PC-9 (cell line): ENCODE data around the gene TMUB1. TPM values are rescaled to one million over a fixed set of nuclear protein-coding genes. Genes with fewer than 3 reads are reported as not detected.

Experiments
- BruUV-seq: library from RNA; stranded (reverse); fragments of 400-500 nt; replicated peaks from 2 replicates; lab custom pipeline; 2021; lab: Mats Ljungman, UMichigan
- CTCF ChIA-PET: fragments of 300-600 bp; sonication (Branson Sonifier 250); formaldehyde crosslinking; loops from one replicate; lab custom pipeline; 2022; ENCODE audit warnings: antibody characterized with exemption; lab: Charles Lee
- POLR2A ChIA-PET: fragments of 300-600 bp; sonication (Branson Sonifier 250); formaldehyde crosslinking; loops from one replicate; lab custom pipeline; 2022; ENCODE audit warnings: antibody characterized with exemption; ENCODE audit not compliant: unreplicated experiment; lab: Charles Lee
- DNase-seq, 2 experiments: peaks; one replicate each; pipeline versions ENCODE4 v3.0.0 to v3.0.0-alpha.2; 2015 to 2022; ENCODE audit warnings: mixed read lengths in 1 of 2
- H2AFZ ChIP-seq: fragments of 200-600 bp; sonication (generic); 2 replicates; pipeline ENCODE4 v1.8.1; 2017; ENCODE audit warnings: antibody characterized with exemption
- H3F3A ChIP-seq: fragments of 200-600 bp; sonication (generic); 2 replicates; pipeline ENCODE4 v1.8.1; 2017; ENCODE audit warnings: antibody characterized with exemption, mild to moderate bottlenecking, low read depth; ENCODE audit not compliant: insufficient read depth
- H3K27ac ChIP-seq: fragments of 200-600 bp; sonication (generic); 2 replicates; pipeline ENCODE4 v1.6.1; 2016; ENCODE audit warnings: mixed run types
- H3K27me3 ChIP-seq: fragments of 200-600 bp; sonication (generic); 2 replicates; pipeline ENCODE4 v1.6.1; 2016; ENCODE audit warnings: low read depth, mixed run types; ENCODE audit not compliant: insufficient read depth
- H3K36me3 ChIP-seq: fragments of 200-600 bp; sonication (generic); 2 replicates; pipeline ENCODE4 v1.6.1; 2016; ENCODE audit warnings: low read depth, mixed run types
- H3K4me1 ChIP-seq: fragments of 200-600 bp; sonication (generic); replicated peaks from 2 replicates; pipeline ENCODE4 v1.6.1; 2016; ENCODE audit warnings: mixed run types; ENCODE audit not compliant: insufficient read depth
- H3K4me2 ChIP-seq: fragments of 200-600 bp; sonication (generic); 2 replicates; pipeline ENCODE4 v1.6.1; 2017; ENCODE audit warnings: mixed run types
- H3K4me3 ChIP-seq: fragments of 200-600 bp; sonication (generic); 2 replicates; pipeline ENCODE4 v1.6.1; 2016; ENCODE audit warnings: mixed run types
- H3K79me2 ChIP-seq: fragments of 200-600 bp; sonication (generic); 2 replicates; pipeline ENCODE4 v1.6.1; 2017; ENCODE audit warnings: low read depth, mixed run types
- H3K9me2 ChIP-seq: fragments of 200-600 bp; sonication (generic); 2 replicates; pipeline ENCODE4 v1.8.1; 2017; ENCODE audit warnings: mild to moderate bottlenecking; ENCODE audit not compliant: insufficient read depth
- H3K9me3 ChIP-seq: fragments of 200-600 bp; sonication (generic); 2 replicates; pipeline ENCODE4 v1.8.1; 2016; ENCODE audit warnings: low read depth; ENCODE audit not compliant: insufficient read depth
- H4K20me1 ChIP-seq: fragments of 200-600 bp; sonication (generic); 2 replicates; pipeline ENCODE4 v1.8.1; 2017; ENCODE audit not compliant: insufficient read depth
- EZH2 ChIP-seq: fragments of 200-600 bp; sonication (generic); IDR thresholded peaks from 2 replicates; pipeline ENCODE4 v1.8.0; 2017; ENCODE audit warnings: antibody characterized with exemption, low read depth
- intact Hi-C: fragments of 100-400 bp; cut with micrococcal nuclease; formaldehyde crosslinking; loops from one replicate; pipeline ENCODE4 v1.10.0; 2022; ENCODE audit not compliant: unreplicated experiment
- total RNA-seq: library from RNA; stranded (reverse); gene quantifications from 2 replicates; pipeline ENCODE4 v1.2.3, GENCODE V29; 2021
- TF ChIP-seq, protein P1 (sequence below): fragments of 200-600 bp; sonication (generic); conservative IDR thresholded peaks from 2 replicates; pipeline ENCODE4 v1.6.1; 2017; ENCODE audit warnings: mixed run types, antibody characterized with exemption, mild to moderate bottlenecking, moderate library complexity

Gene TMUB1
- total RNA-seq, 1 experiment from 2014 or later = 87.8 TPM

DNA sequence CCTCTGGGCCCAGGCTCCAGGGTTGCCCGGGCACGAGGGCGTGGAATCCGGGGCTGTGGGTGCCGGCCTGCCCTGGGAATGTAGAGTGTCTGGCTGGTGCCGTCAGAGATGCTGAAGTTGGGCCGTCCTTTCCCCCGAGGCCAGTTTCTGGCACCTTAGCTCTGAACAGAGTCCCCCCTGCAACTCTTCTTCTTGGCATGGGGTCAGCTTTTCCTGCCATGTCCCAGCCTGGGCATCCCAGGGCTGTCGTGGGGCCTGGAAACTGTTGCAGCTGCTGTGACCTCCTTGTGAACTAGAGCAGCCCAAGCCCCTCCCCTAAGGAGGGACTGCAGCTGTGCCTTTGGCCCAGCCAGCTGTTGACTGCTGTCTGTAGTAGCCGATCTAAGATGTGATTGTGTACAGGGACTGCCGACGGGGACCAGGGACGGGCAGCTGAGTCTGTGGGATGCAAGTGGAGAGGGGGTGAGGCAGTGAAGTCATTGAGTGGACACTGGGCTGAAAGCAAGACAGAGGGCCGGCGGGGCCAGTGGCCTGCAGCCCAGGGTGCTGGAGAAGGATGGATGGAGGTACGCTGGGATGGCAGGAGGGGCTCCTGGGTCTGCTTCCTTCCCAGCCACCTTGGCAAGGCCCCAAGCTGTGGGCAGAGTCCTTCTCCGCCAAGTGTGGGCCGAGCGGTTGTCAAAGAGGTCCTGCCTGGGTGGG is 48.5 kb upstream of the TMUB1 start:
- CTCF ChIA-PET = no interaction called here
- H3K27me3 ChIP-seq = no peaks in the 10 kb centered on the region
- no peaks in the 10 kb centered on the region for H3K9me2 ChIP-seq
- H3K79me2 ChIP-seq = no peaks in the 10 kb centered on the region
- no peak overlapping the region for H3K27ac ChIP-seq
- no peaks in the 10 kb centered on the region for H3K4me1 ChIP-seq
- H2AFZ ChIP-seq = no peak overlapping the region
- TF ChIP-seq EZH2 = no peak
- TF ChIP-seq, protein P1, sequence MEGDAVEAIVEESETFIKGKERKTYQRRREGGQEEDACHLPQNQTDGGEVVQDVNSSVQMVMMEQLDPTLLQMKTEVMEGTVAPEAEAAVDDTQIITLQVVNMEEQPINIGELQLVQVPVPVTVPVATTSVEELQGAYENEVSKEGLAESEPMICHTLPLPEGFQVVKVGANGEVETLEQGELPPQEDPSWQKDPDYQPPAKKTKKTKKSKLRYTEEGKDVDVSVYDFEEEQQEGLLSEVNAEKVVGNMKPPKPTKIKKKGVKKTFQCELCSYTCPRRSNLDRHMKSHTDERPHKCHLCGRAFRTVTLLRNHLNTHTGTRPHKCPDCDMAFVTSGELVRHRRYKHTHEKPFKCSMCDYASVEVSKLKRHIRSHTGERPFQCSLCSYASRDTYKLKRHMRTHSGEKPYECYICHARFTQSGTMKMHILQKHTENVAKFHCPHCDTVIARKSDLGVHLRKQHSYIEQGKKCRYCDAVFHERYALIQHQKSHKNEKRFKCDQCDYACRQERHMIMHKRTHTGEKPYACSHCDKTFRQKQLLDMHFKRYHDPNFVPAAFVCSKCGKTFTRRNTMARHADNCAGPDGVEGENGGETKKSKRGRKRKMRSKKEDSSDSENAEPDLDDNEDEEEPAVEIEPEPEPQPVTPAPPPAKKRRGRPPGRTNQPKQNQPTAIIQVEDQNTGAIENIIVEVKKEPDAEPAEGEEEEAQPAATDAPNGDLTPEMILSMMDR = no peak
- no peak for DNase-seq
- intact Hi-C loops = no loop called here
- H3F3A ChIP-seq = no peaks in the 10 kb centered on the region
- no peaks in the 10 kb centered on the region for H3K36me3 ChIP-seq
- H4K20me1 ChIP-seq = no peaks in the 10 kb centered on the region; the same call in 1 of the 2 replicates
- no peak overlapping the region for H3K4me3 ChIP-seq
- no peaks in the 10 kb centered on the region for H3K9me3 ChIP-seq
- POLR2A ChIA-PET = no interaction called here
- no TSS peak for BruUV-seq
- no peak overlapping the region for H3K4me2 ChIP-seq

DNA sequence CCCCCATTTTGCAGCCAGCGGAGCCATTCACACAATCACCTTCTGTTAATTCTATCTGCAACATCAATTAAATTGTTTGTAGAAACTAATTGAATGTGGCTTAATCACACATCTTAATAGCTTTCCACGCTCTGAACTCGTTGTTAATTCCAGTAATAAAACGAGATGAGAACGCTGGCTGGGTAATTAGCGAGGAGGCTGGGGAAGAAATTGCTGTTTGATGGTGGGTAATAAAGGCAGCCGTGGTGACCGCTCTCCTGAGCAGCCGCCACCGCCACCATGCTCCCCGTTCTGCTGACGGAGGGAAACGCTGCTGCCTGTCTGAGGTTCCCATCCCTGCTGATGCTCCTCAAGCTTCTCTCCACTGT is 47.9 kb upstream of the TMUB1 start:
- Histone ChIP-seq H3K9me3 (no peaks in the 10 kb centered on the region), H3K36me3 (no peaks in the 10 kb centered on the region), H3F3A (no peaks in the 10 kb centered on the region), H3K27ac (no peak overlapping the region), H3K27me3 (no peaks in the 10 kb centered on the region), H3K4me3 (no peak overlapping the region), H3K4me1 (no peaks in the 10 kb centered on the region), H3K4me2 (no peak overlapping the region), H2AFZ (no peak overlapping the region), H3K79me2 (no peaks in the 10 kb centered on the region), H4K20me1 (no peaks in the 10 kb centered on the region; the same call in 1 of the 2 replicates), H3K9me2 (no peaks in the 10 kb centered on the region)
- ChIA-PET POLR2A (no interaction called here), CTCF (interaction anchor here (0.6 kb wide), 1 partner anchor 38 kb away, joined by 4 read pairs; no protein-coding TSS in a partner anchor)
- DNase-seq = no peak
- TF ChIP-seq, protein P1 = no peak
- no peak for TF ChIP-seq EZH2
- BruUV-seq = no TSS peak
- intact Hi-C loops = no loop called here

DNA sequence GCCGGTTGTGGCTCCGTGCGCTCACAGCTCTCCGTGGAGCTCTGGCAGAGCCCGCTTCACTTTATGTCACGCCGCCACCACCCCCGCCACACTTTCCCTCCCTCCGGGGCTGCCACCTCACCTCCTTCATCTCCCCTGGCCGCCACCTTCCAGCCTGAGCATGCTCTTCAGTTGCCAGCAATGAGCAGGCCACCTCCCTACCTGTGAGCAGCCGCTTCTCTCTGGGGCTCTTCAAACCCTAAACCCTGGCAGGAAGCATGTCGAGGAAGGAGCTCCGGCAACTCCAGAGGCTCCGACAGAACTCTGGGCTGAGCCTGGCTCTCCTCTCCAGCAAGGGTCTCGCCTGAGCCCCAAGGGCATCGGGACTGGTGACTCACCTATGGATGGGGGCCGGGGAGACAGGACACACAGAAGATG is 47.5 kb upstream of the TMUB1 start:
- H3K36me3 ChIP-seq = no peaks in the 10 kb centered on the region
- BruUV-seq = no TSS peak
- TF ChIP-seq EZH2 = no peak
- TF ChIP-seq, protein P1 = no peak

More for the DNA sequence above, 47.5 kb upstream of the TMUB1 start:
- intact Hi-C loops = no loop called here
- H3K4me1 ChIP-seq = no peaks in the 10 kb centered on the region
- H3K9me2 ChIP-seq = no peaks in the 10 kb centered on the region
- CTCF ChIA-PET = interaction anchor here (0.6 kb wide), 1 partner anchor 39 kb away, joined by 4 read pairs; no protein-coding TSS in a partner anchor
- no peak overlapping the region for H3K4me2 ChIP-seq
- H3K4me3 ChIP-seq = no peak overlapping the region
- H3K79me2 ChIP-seq = no peaks in the 10 kb centered on the region
- POLR2A ChIA-PET = no interaction called here
- DNase-seq = no peak
- H3F3A ChIP-seq = no peaks in the 10 kb centered on the region
- no peak overlapping the region for H3K27ac ChIP-seq
- no peaks in the 10 kb centered on the region; the same call in 1 of the 2 replicates for H4K20me1 ChIP-seq
- no peaks in the 10 kb centered on the region for H3K27me3 ChIP-seq
- no peak overlapping the region for H2AFZ ChIP-seq
- no peaks in the 10 kb centered on the region for H3K9me3 ChIP-seq
